ENCODE data around the gene ELAC1. TPM values are rescaled to one million over a fixed set of nuclear protein-coding genes. Genes with fewer than 3 reads are reported as not detected.
"Not testable (repeated sequence)": the region's sequence is repeated elsewhere in the genome, so short reads cannot be mapped to it uniquely, and the experiment has no call there.

ELAC1 gene
- total RNA-seq, 2 experiments from 2014 or later: 1.5 to 4.2 TPM

DNA sequence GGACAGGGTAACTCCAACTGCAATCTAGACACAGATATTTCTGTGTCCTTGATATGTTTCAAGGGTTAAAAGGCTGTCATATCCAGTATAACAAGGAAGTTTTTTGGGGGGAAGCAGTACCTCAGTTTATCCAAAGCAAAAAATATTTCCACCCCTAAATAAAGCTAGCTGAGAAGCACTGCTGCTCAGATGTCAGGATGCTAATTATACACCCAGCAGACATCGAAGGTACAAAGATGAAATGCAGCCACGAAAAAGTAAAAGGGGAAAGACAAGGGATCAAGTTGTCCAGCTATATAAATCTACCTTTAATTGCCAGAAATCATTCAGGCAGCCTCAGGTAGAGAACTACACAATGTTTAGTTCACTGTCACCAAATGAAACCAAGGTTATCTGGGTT lies 26.2 kb downstream of the ELAC1 start:
- Histone ChIP-seq H2AFZ (ENCODE audit: low read length) (no peak overlapping the region), H3K79me2 (ENCODE audit: insufficient read depth, low read depth, low read length) (no peaks in the 10 kb centered on the region), H3K9me2 (ENCODE audit: insufficient read depth, low read length) (no peaks in the 10 kb centered on the region), H3K4me3 (ENCODE audit: low read depth, low read length, poor library complexity, severe bottlenecking) (no peak overlapping the region), H3K9me3 (ENCODE audit: low read length) (no peaks in the 10 kb centered on the region), H4K20me1 (ENCODE audit: insufficient read depth, low read length) (no peaks in the 10 kb centered on the region), H3K4me1 (ENCODE audit: insufficient read depth, low read length, poor library complexity, severe bottlenecking) (no peaks in the 10 kb centered on the region), H3K27ac (ENCODE audit: low read depth, low read length, poor library complexity, severe bottlenecking) (no peak overlapping the region), H3K4me2 (ENCODE audit: low read length) (no peak overlapping the region), H3K36me3 (ENCODE audit: insufficient read depth, low read length) (no peaks in the 10 kb centered on the region)
- no TSS peak for BruUV-seq (replicated peaks)
- TF ChIP-seq EZH2phosphoT487 (IDR thresholded peaks at IDR 0.05; ENCODE audit: borderline replicate concordance, low read depth, low read length): no peak
- TF ChIP-seq, protein P1, sequence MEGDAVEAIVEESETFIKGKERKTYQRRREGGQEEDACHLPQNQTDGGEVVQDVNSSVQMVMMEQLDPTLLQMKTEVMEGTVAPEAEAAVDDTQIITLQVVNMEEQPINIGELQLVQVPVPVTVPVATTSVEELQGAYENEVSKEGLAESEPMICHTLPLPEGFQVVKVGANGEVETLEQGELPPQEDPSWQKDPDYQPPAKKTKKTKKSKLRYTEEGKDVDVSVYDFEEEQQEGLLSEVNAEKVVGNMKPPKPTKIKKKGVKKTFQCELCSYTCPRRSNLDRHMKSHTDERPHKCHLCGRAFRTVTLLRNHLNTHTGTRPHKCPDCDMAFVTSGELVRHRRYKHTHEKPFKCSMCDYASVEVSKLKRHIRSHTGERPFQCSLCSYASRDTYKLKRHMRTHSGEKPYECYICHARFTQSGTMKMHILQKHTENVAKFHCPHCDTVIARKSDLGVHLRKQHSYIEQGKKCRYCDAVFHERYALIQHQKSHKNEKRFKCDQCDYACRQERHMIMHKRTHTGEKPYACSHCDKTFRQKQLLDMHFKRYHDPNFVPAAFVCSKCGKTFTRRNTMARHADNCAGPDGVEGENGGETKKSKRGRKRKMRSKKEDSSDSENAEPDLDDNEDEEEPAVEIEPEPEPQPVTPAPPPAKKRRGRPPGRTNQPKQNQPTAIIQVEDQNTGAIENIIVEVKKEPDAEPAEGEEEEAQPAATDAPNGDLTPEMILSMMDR (conservative IDR thresholded peaks at IDR 0.05; ENCODE audit: low read length): no peak
- DNase-seq (ENCODE audit: low spot score): no peak
- CTCF ChIA-PET (ENCODE audit: unreplicated experiment): no interaction called here
- POLR2A ChIA-PET: interaction anchor here (0.5 kb wide), 1 partner anchor 90 kb away, joined by 3 read pairs; no protein-coding TSS in a partner anchor
- intact Hi-C loops (cut with micrococcal nuclease; ENCODE audit: unreplicated experiment): no loop called here

DNA sequence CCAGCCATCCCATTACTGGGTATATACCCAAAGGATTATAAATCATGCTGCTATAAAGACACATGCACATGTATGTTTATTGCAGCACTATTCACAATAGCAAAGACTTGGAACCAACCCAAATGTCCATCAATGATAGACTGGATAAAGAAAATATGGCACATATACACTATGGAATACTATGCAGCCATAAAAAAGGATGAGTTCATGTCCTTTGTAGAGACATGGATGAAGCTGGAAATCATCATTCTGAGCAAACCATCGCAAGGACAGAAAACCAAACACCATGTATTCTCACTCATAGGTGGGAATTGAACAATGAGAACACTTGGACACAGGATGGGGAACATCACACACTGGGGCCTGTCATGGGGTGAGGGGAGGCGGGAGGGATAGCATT lies 35.3 kb downstream of the ELAC1 start:
- not testable (repeated sequence) for H3K9me3 ChIP-seq (ENCODE audit: low read length)

DNA sequence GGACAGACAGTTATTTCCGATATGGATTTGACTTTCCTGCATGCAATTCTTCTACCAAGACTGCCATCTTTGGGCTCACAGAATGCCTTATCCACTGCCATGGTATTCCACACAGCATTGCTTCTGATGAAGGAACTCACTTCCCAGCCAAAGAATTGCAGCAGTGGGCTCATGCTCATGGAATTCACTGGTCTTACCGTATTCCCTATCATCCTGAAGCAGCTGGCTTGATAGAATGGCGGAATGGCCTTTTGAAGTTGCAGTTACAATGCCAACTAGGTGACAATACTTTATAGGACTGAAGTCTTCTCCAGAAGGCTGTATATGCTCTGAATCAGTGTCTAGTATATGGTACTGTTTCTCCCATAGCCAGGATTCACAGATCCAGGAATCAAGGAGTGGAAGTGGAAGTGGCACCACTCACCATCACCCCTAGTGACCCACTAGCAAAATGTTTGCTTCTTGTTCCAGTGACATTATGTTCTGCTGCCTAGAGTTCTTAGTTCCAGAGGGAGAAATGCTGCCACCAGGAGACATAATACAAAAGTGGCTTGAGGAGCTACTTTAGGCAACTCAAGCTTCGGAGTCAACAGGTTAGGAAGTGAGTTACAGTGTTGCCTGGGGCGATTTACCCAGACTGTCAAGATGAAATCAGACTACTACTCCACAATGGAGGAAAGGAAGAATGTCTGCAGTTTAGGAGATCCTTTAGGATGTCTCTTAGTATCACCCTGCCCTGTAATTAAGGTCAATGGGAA lies 38.4 kb downstream of the ELAC1 start:
- ChIA-PET CTCF (ENCODE audit: unreplicated experiment) (no interaction called here), POLR2A (no interaction called here)
- Histone ChIP-seq H3K27ac (ENCODE audit: low read depth, low read length, poor library complexity, severe bottlenecking) (no peak overlapping the region), H3K4me1 (ENCODE audit: insufficient read depth, low read length, poor library complexity, severe bottlenecking) (no peaks in the 10 kb centered on the region), H3K9me3 (ENCODE audit: low read length) (no peaks in the 10 kb centered on the region), H4K20me1 (ENCODE audit: insufficient read depth, low read length) (no peaks in the 10 kb centered on the region), H3K9me2 (ENCODE audit: insufficient read depth, low read length) (no peaks in the 10 kb centered on the region), H3K4me2 (ENCODE audit: low read length) (no peak overlapping the region), H3K79me2 (ENCODE audit: insufficient read depth, low read depth, low read length) (no peaks in the 10 kb centered on the region), H2AFZ (ENCODE audit: low read length) (no peak overlapping the region), H3K4me3 (ENCODE audit: low read depth, low read length, poor library complexity, severe bottlenecking) (no peak overlapping the region), H3K36me3 (ENCODE audit: insufficient read depth, low read length) (no peaks in the 10 kb centered on the region)
- DNase-seq (ENCODE audit: low spot score): no peak
- TF ChIP-seq, protein P1 (conservative IDR thresholded peaks at IDR 0.05; ENCODE audit: low read length): no peak
- no peak for TF ChIP-seq EZH2phosphoT487 (IDR thresholded peaks at IDR 0.05; ENCODE audit: borderline replicate concordance, low read depth, low read length)
- intact Hi-C loops (cut with micrococcal nuclease; ENCODE audit: unreplicated experiment): no loop called here
- no TSS peak for BruUV-seq (replicated peaks)

More for the DNA sequence above, 35.3 kb downstream of the ELAC1 start:
- H3K27ac ChIP-seq (ENCODE audit: low read depth, low read length, poor library complexity, severe bottlenecking); H3K9me2 ChIP-seq (ENCODE audit: insufficient read depth, low read length); H4K20me1 ChIP-seq (ENCODE audit: insufficient read depth, low read length); intact Hi-C loops (cut with micrococcal nuclease; ENCODE audit: unreplicated experiment); H3K79me2 ChIP-seq (ENCODE audit: insufficient read depth, low read depth, low read length); H3K36me3 ChIP-seq (ENCODE audit: insufficient read depth, low read length); H2AFZ ChIP-seq (ENCODE audit: low read length); POLR2A ChIA-PET; H3K4me3 ChIP-seq (ENCODE audit: low read depth, low read length, poor library complexity, severe bottlenecking); DNase-seq (ENCODE audit: low spot score); CTCF ChIA-PET (ENCODE audit: unreplicated experiment); BruUV-seq (replicated peaks); H3K4me2 ChIP-seq (ENCODE audit: low read length); H3K4me1 ChIP-seq (ENCODE audit: insufficient read depth, low read length, poor library complexity, severe bottlenecking): not testable (repeated sequence)
